NCI-H345 treated with DMSO at 0.1 percent for 48 hours (cell line): ENCODE results near the gene RIPOR2.

Source experiments
- DNase-seq: peaks from one replicate; lab custom pipeline; 2025; ENCODE audit not compliant: unreplicated experiment; lab: John Stamatoyannopoulos, UW

RIPOR2 gene, protein sequence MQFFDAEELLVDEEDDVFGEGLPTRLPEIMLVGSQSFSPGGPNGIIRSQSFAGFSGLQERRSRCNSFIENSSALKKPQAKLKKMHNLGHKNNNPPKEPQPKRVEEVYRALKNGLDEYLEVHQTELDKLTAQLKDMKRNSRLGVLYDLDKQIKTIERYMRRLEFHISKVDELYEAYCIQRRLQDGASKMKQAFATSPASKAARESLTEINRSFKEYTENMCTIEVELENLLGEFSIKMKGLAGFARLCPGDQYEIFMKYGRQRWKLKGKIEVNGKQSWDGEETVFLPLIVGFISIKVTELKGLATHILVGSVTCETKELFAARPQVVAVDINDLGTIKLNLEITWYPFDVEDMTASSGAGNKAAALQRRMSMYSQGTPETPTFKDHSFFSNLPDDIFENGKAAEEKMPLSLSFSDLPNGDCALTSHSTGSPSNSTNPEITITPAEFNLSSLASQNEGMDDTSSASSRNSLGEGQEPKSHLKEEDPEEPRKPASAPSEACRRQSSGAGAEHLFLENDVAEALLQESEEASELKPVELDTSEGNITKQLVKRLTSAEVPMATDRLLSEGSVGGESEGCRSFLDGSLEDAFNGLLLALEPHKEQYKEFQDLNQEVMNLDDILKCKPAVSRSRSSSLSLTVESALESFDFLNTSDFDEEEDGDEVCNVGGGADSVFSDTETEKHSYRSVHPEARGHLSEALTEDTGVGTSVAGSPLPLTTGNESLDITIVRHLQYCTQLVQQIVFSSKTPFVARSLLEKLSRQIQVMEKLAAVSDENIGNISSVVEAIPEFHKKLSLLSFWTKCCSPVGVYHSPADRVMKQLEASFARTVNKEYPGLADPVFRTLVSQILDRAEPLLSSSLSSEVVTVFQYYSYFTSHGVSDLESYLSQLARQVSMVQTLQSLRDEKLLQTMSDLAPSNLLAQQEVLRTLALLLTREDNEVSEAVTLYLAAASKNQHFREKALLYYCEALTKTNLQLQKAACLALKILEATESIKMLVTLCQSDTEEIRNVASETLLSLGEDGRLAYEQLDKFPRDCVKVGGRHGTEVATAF

GRCh38 chr6:24935366-24936152 lies at the start of gene RIPOR2:
Gene RIPOR2 (minus strand): TSS chr6:24935960. CDS start chr6:24935898, 62 bp downstream.
- no peak for DNase-seq

- DNase-seq = peak; percentile 90
Measured at GRCh38 chr6:24985323-24985722, 49.6 kb upstream of the RIPOR2 start.

GRCh38 chr6:24982231-24982630 lies 46.5 kb upstream of the RIPOR2 start:
- DNase-seq = no peak

- peak; percentile 18 for DNase-seq
Measured at GRCh38 chr6:24981386-24981760, 45.6 kb upstream of the RIPOR2 start.

- peak; percentile 93 for DNase-seq
Measured at GRCh38 chr6:24980507-24981385, 45.0 kb upstream of the RIPOR2 start.

- no peak for DNase-seq
Measured at GRCh38 chr6:24979176-24979575, 43.4 kb upstream of the RIPOR2 start.

GRCh38 chr6:24974182-24975171 lies 38.7 kb upstream of the RIPOR2 start:
- DNase-seq = no peak

- no peak for DNase-seq
Measured at GRCh38 chr6:24972311-24972958, 36.7 kb upstream of the RIPOR2 start.

DNA sequence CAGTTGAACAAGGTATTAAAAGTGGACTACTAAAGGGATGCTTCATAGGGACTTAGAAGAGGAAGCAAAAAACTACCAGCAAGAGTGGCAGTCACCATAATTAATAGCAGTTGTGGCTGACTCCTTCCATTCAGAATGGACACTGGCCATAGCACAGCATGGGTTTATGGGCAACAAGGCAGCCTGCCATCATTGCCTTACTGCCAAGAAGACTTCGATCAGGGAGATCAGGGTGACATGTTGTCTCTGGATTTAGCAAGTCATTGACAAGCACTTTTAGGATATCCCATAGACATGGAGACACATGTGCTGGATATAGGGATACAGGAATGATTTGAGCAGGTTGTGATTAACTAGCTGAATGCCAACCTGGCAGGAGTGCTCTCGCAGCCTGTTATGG lies 35.3 kb upstream of the RIPOR2 start:
- no peak for DNase-seq

- DNase-seq = no peak
Measured at GRCh38 chr6:24969343-24969860, 33.6 kb upstream of the RIPOR2 start.

- DNase-seq = no peak
Measured at GRCh38 chr6:24968783-24969182, 33.0 kb upstream of the RIPOR2 start.

DNA sequence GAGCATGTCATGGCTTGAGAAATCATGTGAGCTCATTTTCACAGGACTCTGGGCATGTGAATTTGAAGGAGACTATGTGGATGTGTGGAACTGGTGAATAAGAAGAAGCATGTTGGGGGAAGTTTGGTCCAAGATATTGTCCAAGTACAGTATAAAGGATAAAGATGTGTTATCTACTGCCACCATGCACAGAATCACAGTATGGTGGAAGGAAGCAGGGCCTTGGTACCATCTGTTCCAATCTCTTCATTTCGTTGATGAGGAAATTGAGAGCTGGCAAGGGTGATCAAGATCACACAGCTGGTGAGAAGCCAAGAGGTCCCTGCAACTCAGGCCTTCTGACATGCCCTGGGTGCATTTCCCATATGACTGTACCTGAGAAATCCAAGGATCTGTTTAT lies 31.5 kb upstream of the RIPOR2 start:
- no peak for DNase-seq

DNA sequence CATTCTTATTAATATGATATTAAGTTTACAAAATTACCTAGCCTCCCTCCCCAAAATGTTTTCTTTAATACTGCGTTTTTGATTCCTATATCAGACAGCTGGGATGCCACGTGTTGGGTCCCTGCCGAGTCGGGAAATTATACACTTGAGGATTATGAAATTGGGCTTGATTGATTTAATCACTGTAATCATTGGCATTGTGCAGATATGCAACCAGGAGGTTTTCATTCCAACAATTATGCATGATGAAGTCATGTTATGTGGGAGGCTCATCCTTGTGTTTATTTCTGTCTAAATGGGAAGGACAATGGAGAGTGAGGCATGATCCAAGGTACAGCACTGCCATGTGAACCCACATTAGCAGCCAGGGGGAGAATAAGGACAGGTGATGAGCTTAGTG lies 30.6 kb upstream of the RIPOR2 start:
- no peak for DNase-seq

DNA sequence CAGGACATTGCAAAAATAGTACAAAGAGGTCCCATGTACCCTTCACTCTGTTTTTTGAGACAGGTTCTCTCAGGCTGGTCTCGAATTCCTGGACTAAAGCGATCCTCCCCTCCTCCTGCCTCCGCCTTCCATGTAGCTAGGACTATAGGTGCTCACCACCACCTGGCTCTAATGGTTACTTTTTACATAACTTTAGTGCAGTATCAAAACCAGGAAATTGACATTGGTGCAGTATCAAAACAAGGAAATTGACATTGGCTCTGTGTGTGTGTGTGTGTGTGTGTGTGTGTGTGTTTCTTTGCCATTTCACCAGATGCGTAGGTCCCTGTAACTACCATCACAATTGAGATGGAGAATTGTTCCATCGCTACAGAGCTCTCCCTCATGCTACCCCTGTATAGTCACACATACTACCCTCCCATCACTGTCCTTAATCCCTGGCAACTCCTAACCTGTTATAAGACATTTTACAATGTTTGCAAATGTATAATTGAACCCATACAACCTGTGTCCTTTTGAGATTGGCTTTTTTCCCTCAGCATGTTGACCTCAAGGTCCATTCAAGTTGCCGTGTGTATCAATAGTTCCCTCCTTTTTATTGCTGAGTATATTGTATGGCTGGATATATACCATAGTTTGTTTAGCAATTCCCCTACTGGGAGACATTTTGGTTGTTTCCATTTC lies 28.3 kb upstream of the RIPOR2 start:
- DNase-seq = no peak

DNA sequence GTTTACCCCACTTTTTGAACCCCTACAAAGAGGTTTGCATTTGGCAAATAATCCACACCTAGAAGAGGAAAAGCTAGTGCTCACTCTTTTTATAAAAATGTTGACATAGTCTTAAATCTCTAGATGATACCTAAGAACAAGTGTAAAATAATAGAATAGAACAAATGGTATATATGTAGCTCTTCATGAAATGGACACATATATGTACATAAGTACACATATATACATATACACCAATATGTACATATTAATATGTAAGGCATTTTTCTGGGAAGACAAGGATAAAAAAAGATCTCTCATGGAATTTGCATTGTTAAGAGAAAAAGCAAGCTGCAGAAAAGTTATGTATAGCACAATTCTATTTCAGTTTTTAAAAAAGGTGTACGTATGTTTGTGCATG lies 27.6 kb upstream of the RIPOR2 start:
- no peak for DNase-seq

- no peak for DNase-seq
Measured at GRCh38 chr6:24961852-24962251, 26.1 kb upstream of the RIPOR2 start.

GRCh38 chr6:24960991-24961475 lies 25.3 kb upstream of the RIPOR2 start:
- DNase-seq = no peak
